ENCODE measurements around the gene IDI1.

- no peak for TF ChIP-seq CTCF (conservative IDR thresholded peaks at IDR 0.05; ENCODE audit: low read length)
- TF ChIP-seq EZH2phosphoT487 (IDR thresholded peaks at IDR 0.05; ENCODE audit: borderline replicate concordance) = no peak
Measured at GRCh38 chr10:1068380-1069361, 19.8 kb upstream of the IDI1 start.

Measured in Loucy (cell line).